22Rv1 (cell line): ENCODE measurements around the gene SHFL.

ENCODE experiments used
- ZFX ChIP-seq: fragments of 450-650 bp; IDR thresholded peaks from 2 replicates; pipeline ENCODE4 v1.6.1; 2017; ENCODE audit warnings: antibody characterized with exemption, borderline replicate concordance
- TF ChIP-seq, protein P1 (sequence below): fragments of 450-650 bp; IDR thresholded peaks from 2 replicates; pipeline ENCODE4 v1.5.1; 2017; ENCODE audit warnings: mild to moderate bottlenecking

DNA sequence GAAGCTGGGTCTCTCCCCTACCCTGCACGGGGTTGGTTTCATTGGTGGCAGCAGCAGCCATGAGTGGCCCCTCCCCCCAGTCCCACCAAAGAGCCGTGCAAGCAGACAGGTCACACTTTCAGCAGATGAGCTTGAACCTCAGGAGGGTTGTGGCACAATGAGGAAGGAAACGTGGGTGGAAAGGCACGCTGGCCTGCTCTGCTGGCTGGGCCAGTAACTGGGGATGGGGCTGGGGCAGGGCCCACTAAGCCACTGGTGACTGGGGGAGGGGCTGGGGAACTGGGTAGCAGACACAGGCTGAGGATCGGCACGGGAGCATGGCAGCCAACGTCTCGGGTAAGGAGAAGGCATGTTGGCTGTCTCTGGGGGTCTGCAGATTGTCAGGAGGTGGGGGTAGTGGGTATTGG, 25.3 kb downstream of the SHFL start, which contains the start of gene P2RY11:
- no peak for TF ChIP-seq ZFX
- TF ChIP-seq, protein P1, sequence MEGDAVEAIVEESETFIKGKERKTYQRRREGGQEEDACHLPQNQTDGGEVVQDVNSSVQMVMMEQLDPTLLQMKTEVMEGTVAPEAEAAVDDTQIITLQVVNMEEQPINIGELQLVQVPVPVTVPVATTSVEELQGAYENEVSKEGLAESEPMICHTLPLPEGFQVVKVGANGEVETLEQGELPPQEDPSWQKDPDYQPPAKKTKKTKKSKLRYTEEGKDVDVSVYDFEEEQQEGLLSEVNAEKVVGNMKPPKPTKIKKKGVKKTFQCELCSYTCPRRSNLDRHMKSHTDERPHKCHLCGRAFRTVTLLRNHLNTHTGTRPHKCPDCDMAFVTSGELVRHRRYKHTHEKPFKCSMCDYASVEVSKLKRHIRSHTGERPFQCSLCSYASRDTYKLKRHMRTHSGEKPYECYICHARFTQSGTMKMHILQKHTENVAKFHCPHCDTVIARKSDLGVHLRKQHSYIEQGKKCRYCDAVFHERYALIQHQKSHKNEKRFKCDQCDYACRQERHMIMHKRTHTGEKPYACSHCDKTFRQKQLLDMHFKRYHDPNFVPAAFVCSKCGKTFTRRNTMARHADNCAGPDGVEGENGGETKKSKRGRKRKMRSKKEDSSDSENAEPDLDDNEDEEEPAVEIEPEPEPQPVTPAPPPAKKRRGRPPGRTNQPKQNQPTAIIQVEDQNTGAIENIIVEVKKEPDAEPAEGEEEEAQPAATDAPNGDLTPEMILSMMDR, result no peak
